ENCODE results near the gene GSS. TPM values are rescaled to one million over a fixed set of nuclear protein-coding genes. Genes with fewer than 3 reads are reported as not detected.

Gene GSS
- polyA plus RNA-seq, 3 donors: 30.4 to 52.9 (median 34.0) TPM

DNA sequence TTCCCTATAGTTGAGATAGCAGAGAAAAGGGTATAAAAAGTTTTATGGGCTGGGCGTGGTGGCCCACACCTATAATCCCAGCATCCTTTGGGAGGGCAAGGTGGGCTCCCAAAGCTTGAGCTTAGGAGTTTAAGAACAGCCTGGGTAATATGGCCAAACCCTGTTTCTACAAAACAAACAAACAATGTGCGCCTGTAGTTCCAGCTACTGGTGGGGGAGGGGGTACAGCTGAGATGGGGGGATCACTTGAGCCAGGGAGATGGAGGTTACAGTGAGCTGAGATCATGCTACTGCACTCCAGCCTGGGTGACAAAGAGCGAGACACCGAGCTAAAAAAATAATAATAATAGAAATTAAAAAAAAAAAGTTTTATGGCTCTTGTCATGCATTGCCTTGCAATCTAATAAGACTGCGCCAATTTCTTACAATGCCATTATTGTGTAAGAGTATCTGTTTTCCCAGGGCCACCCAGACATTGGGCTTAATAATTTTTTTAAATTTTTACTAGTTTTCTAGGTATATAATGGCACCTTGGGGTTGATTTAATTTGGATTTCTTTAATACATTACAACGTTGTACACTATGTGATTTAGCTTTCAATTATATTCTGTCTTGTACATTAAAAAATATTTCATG, 75.3 kb downstream of the GSS start:
- Histone ChIP-seq H3K36me3 (replicated peaks in 1 of 2; ENCODE audit: control insufficient read depth in 1 of 2, insufficient read depth in 2 of 2, low read length in 2 of 2) (peaks cover 27 to 37% of the 10 kb centered on the region in 2 donors), H2AFZ (ENCODE audit: insufficient read depth, low read depth, low read length, poor library complexity, severe bottlenecking) (no peak overlapping the region), H3K4me2 (replicated peaks; ENCODE audit: extremely low read depth, low read length, poor library complexity, severe bottlenecking) (no peak overlapping the region), H3K4me3 (replicated peaks in 1 of 3; ENCODE audit: low read depth in 2 of 3, low read length in 3 of 3) (no peak overlapping the region), H3K4me1 (ENCODE audit: control insufficient read depth in 1 of 2, insufficient read depth in 2 of 2, low read length in 2 of 2) (peaks cover 16 to 18% of the 10 kb centered on the region in 2 donors), H3K27ac (ENCODE audit: low read depth in 1 of 2, low read length in 2 of 2) (no peak overlapping the region), H3K27me3 (ENCODE audit: control insufficient read depth in 2 of 2, insufficient read depth in 2 of 2, low read length in 2 of 2) (no peaks in the 10 kb centered on the region), H4K20me1 (ENCODE audit: insufficient read depth, low read length) (peaks cover 6% of the 10 kb centered on the region), H3K9ac (ENCODE audit: insufficient read depth, low read length, poor library complexity, severe bottlenecking) (no peak overlapping the region), H3K9me3 (replicated peaks in 1 of 2; ENCODE audit: control insufficient read depth in 1 of 2, insufficient read depth in 1 of 2, low read length in 2 of 2) (no peaks in the 10 kb centered on the region), H3K79me2 (ENCODE audit: insufficient read depth, low read length) (peaks cover 49% of the 10 kb centered on the region)
- Mint-ChIP-seq H3K9me3 (peaks cover 0 to 2% (median 0%) of the 10 kb centered on the region in 7 donors), H3K4me3 (no peak overlapping the region), H3K36me3 (peaks cover 26 to 49% of the 10 kb centered on the region in 2 donors), H3K27ac (no peak overlapping the region), H3K27me3 (ENCODE audit: low read depth in 3 of 3) (no peaks in the 10 kb centered on the region), H3K4me1 (peaks cover 29% of the 10 kb centered on the region)
- intact Hi-C loops (cut with micrococcal nuclease): no loop called here
- TF ChIP-seq, protein P1, sequence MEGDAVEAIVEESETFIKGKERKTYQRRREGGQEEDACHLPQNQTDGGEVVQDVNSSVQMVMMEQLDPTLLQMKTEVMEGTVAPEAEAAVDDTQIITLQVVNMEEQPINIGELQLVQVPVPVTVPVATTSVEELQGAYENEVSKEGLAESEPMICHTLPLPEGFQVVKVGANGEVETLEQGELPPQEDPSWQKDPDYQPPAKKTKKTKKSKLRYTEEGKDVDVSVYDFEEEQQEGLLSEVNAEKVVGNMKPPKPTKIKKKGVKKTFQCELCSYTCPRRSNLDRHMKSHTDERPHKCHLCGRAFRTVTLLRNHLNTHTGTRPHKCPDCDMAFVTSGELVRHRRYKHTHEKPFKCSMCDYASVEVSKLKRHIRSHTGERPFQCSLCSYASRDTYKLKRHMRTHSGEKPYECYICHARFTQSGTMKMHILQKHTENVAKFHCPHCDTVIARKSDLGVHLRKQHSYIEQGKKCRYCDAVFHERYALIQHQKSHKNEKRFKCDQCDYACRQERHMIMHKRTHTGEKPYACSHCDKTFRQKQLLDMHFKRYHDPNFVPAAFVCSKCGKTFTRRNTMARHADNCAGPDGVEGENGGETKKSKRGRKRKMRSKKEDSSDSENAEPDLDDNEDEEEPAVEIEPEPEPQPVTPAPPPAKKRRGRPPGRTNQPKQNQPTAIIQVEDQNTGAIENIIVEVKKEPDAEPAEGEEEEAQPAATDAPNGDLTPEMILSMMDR (IDR thresholded peaks at IDR 0.05): no peak
- DNase-seq: no peak
- no CpG with 5 or more reads among the region's 6 CpGs for WGBS (ENCODE audit: insufficient coverage)

Small RNA genes lying within 50 kb of the gene (small RNA-seq; reads per million reads assigned to genes)
- 4.0 reads per million, percentile 39 among the genes with 10 or more reads in this experiment for gene MIR499A (ENCODE audit: insufficient read length, low read depth)

Other genes with a start within 250 kb of the GSS start
- 10 to 100 TPM in 1 of 3 donors, 1 to 10 TPM in 2; 2.8 to 19.0 (median 3.9) TPM for gene NCOA6, start 130.2 kb downstream of the GSS start, polyA plus RNA-seq
- 10 to 100 TPM in 1 of 3 donors, 1 to 10 TPM in 2; 2.1 to 10.3 (median 2.4) TPM for gene GGT7, start 83.0 kb downstream of the GSS start, polyA plus RNA-seq
- 10 to 100 TPM; 37.7 to 67.2 (median 48.4) TPM for gene ACSS2, start 79.2 kb downstream of the GSS start, polyA plus RNA-seq
- under 1 TPM in 1 of 3 donors, not detected in 2; 0.75 TPM for gene MYH7B, start 62 bp upstream of the GSS start, polyA plus RNA-seq
- gene TRPC4AP, start 137.0 kb upstream of the GSS start, polyA plus RNA-seq: 10 to 100 TPM; 80.8 to 98.4 (median 88.6) TPM
- gene EDEM2, start 191.5 kb upstream of the GSS start, polyA plus RNA-seq: 10 to 100 TPM; 39.5 to 86.1 (median 75.6) TPM
- gene PROCR, start 216.3 kb upstream of the GSS start, polyA plus RNA-seq: 1 to 10 TPM in 1 of 3 donors, under 1 TPM in 2; 0.43 to 1.1 (median 0.90) TPM

Measured in CD14-positive monocyte (primary cell).